Measurements from ENCODE around the gene CAMSAP1.

DNA sequence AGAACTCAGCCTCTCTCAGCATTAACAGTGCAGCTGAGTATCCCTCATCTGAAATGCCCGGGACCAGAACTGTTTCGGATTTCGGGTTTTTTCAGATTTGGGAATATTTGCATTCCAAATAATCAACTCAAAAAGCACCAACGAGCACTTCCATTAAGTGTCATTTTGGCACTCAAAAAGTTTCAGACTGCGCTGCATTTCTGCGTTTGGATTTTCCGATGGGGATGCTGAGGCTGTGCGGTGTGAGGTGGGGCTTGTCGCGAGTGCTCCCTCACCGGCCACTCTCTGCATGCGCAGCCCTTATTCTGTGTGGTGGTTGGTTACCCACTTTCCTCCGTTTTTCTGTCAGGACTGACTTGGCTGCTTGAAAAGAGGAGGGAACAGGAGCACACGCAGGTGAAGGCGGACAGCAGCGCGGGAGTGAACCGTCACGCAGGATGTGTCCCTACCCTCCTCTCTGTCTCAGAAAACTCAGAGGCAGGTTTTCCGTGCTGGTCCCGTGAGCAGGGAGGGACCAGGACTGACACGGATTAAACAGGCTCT, 45.4 kb upstream of the CAMSAP1 start:
- TF ChIP-seq, protein P1, sequence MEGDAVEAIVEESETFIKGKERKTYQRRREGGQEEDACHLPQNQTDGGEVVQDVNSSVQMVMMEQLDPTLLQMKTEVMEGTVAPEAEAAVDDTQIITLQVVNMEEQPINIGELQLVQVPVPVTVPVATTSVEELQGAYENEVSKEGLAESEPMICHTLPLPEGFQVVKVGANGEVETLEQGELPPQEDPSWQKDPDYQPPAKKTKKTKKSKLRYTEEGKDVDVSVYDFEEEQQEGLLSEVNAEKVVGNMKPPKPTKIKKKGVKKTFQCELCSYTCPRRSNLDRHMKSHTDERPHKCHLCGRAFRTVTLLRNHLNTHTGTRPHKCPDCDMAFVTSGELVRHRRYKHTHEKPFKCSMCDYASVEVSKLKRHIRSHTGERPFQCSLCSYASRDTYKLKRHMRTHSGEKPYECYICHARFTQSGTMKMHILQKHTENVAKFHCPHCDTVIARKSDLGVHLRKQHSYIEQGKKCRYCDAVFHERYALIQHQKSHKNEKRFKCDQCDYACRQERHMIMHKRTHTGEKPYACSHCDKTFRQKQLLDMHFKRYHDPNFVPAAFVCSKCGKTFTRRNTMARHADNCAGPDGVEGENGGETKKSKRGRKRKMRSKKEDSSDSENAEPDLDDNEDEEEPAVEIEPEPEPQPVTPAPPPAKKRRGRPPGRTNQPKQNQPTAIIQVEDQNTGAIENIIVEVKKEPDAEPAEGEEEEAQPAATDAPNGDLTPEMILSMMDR (conservative IDR thresholded peaks at IDR 0.05): no peak
- TF ChIP-seq ZFX (IDR thresholded peaks at IDR 0.05): no peak

Measured in C4-2B (cell line).